H1 (cell line): ENCODE results near the gene OTUD6A. TPM values are rescaled to one million over a fixed set of nuclear protein-coding genes. Genes with fewer than 3 reads are reported as not detected.

Source experiments
- BRCA1 ChIP-seq: IDR thresholded peaks from 2 replicates; pipeline ENCODE4 v1.6.1; 2012; ENCODE audit warnings: low read depth, low read length, improper control_type of control experiment
- CBX8 ChIP-seq: fragments of 300-800, 300-1000 bp; sonication (generic); IDR thresholded peaks from 2 replicates; pipeline ENCODE4 v1.7.1; 2016; ENCODE audit warnings: low read depth, low read length, borderline replicate concordance
- CHD7 ChIP-seq: fragments of 300-600 bp; sonication (generic); IDR thresholded peaks from 2 replicates; pipeline ENCODE4 v1.7.1; 2012; ENCODE audit warnings: low read length, moderate library complexity, mild to moderate bottlenecking, inconsistent platforms; ENCODE audit not compliant: insufficient replicate concordance
- RXRA ChIP-seq: IDR thresholded peaks from 2 replicates; pipeline ENCODE4 v1.6.1; 2011; ENCODE audit warnings: low read depth, mild to moderate bottlenecking, low read length, moderate library complexity; ENCODE audit not compliant: insufficient read depth
- USF2 ChIP-seq: IDR thresholded peaks from 2 replicates; pipeline ENCODE4 v1.6.1; 2011; ENCODE audit warnings: low read length, improper control_type of control experiment
- polyA plus RNA-seq, 7 experiments: library from polyadenylated mRNA; depleted of rRNA in 3 of 7; stranded (reverse) in 5 of 7; unstranded in 2 of 7; fragments of >200 nt in 5 of 7; fragments of 200-250 nt in 2 of 7; gene quantifications; 1 replicate in 5 of 7; 2 replicates in 1 of 7; 4 replicates in 1 of 7; pipeline versions ENCODE4 v1.2.1 to v1.2.3, GENCODE V29; 2011 to 2013; ENCODE audit warnings: missing spikeins in 2 of 7, mixed read lengths in 2 of 7
- total RNA-seq: library from RNA; stranded (reverse); fragmentation: NEBNext Ultra II Directional; extraction: Animal tissue kit (Norgen Biotek cat#: 25700); gene quantifications from 2 replicates; pipeline ENCODE4 v1.2.1, GENCODE V29; 2021

Gene OTUD6A
- total and polyA plus RNA-seq, 2 of the 8 experiments (the other 6 are each of a cell fraction or from before 2014, with no cell fraction given), result 0.09 to 0.17 TPM

GRCh38 chrX:70079297-70079696, 17.0 kb downstream of the OTUD6A start (continued):
- no peak for TF ChIP-seq CHD7
- TF ChIP-seq USF2, result no peak
- no peak for TF ChIP-seq BRCA1
- no peak for TF ChIP-seq CBX8
- TF ChIP-seq RXRA, result no peak
- TF ChIP-seq, all 59 proteins: peak for 0
